A172 (cell line): ENCODE results near the gene SLC7A11. TPM values are rescaled to one million over a fixed set of nuclear protein-coding genes. Genes with fewer than 3 reads are reported as not detected.

ENCODE experiments used
- DNase-seq: peaks from one replicate; pipeline ENCODE4 v3.0.0-alpha.2; 2015; ENCODE audit warnings: low spot score
- total RNA-seq: library from RNA; depleted of rRNA; stranded (reverse); fragments of >200 nt; shearing (Covaris generic); gene quantifications from 2 replicates; pipeline ENCODE4 v1.2.3, GENCODE V29; 2014

SLC7A11 gene
- total RNA-seq, 1 experiment from 2014 or later, result 61.0 TPM

- no peak for DNase-seq
These were observed 79.0 kb downstream of the SLC7A11 start for GRCh38 chr4:138163171-138163570.

- DNase-seq, result no peak
These were observed 79.9 kb downstream of the SLC7A11 start for GRCh38 chr4:138162259-138162658.

GRCh38 chr4:138161351-138161750 lies 80.8 kb downstream of the SLC7A11 start:
- no peak for DNase-seq

- DNase-seq, result peak; percentile 70
These were observed 83.3 kb downstream of the SLC7A11 start for GRCh38 chr4:138158746-138159297.

- DNase-seq, result no peak
These were observed 101.3 kb downstream of the SLC7A11 start for GRCh38 chr4:138140879-138141278.

GRCh38 chr4:138138774-138139173 lies 103.4 kb downstream of the SLC7A11 start:
- DNase-seq, result no peak

GRCh38 chr4:138135610-138136009 lies 106.5 kb downstream of the SLC7A11 start:
- no peak for DNase-seq

GRCh38 chr4:138118270-138118669 lies 123.9 kb downstream of the SLC7A11 start:
- DNase-seq, result no peak

- no peak for DNase-seq
These were observed 127.1 kb downstream of the SLC7A11 start for GRCh38 chr4:138115053-138115452.

- no peak for DNase-seq
These were observed 127.7 kb downstream of the SLC7A11 start for GRCh38 chr4:138114434-138114833.
